ENCODE data around the gene TMEM233.
"Not testable (repeated sequence)": the region's sequence is repeated elsewhere in the genome, so short reads cannot be mapped to it uniquely, and the experiment has no call there.

Gene TMEM233

DNA sequence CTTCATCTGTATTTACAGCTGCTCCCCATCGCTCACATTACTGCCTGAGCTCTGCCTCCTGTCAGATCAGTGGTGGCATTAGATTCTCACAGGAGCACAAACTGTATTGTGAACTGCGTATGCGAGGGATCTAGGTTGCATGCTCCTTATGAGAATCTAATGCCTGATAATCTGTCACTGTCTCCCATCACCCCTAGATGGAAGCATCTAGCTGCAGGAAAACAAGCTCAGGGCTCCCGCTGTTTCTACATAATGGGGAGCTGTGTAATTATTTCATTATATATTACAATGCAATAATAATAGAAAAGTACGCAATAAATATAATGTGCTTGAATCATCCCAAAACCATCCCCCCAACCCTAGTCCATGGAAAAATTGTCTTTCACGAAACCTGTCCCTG lies 64.6 kb downstream of the TMEM233 start:
- DNase-seq (ENCODE audit: low read depth in 3 of 3) = not testable (repeated sequence)

DNA sequence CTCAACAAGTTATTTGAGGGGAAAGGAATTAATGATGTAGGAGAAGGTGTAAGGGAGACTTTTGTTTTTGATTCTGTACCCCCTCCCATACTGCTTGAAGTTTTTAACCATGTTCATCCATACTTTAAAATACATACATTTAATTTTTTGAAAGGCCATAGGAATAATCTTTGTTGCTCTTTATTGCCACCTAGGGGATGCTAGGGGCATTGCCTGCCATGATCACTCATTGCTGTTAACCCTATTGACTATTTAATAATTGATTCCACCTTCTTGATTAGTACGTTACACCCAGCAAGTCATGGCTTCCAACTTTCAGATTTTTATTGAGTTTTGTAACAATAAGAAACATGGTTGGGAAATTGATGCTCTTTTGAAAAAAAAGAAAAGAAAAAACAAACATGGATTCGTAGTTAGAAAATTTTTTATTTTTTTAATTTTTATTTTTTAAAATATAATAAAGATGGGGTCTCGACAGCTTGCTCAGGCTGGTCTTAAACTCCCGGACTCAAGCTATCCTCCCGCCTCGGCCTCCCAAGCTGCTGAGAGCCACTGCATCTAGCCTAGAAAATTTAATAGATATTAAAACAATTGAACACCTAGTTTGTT lies 65.8 kb downstream of the TMEM233 start:
- DNase-seq (ENCODE audit: low read depth in 3 of 3) = no peak

DNA sequence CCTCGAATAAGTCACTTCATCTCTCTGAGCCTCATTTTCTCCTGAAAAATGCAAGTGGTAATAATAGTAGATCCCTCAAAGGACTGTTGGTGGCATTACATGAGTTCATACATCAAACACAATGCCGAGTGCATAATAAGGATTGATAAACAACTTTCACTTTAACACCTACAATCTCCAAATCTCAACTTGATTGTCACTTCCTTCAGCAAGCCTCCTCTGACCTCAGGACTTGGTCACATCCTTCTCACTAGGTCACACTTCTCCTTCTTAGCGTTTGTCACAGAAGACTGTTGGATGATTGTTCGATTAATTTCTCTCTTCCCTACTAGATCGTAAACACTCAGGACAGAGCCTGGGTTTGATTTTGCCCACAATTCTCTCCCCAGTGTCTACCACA lies 66.5 kb downstream of the TMEM233 start:
- DNase-seq (ENCODE audit: low read depth in 3 of 3) = no peak

DNA sequence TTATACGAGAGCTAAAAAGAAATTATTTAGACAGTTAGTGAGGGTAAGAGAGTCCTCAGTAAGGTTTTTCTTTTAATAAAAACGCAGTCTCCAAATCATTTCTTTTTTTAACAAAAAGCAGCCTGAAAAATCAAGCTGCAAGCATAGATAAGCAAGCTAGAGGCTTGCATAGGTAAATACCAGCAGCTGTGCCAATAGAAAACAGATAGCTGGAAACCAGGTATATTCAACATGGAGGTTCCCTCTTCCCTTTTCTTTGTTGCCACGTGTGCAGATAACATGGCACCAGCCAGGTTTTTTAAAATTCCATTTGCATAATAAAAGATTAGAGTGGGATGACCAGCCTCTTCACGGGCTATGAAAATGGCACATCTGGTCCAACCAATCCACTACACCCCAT lies 68.3 kb downstream of the TMEM233 start:
- DNase-seq (ENCODE audit: low read depth in 3 of 3) = no peak

DNA sequence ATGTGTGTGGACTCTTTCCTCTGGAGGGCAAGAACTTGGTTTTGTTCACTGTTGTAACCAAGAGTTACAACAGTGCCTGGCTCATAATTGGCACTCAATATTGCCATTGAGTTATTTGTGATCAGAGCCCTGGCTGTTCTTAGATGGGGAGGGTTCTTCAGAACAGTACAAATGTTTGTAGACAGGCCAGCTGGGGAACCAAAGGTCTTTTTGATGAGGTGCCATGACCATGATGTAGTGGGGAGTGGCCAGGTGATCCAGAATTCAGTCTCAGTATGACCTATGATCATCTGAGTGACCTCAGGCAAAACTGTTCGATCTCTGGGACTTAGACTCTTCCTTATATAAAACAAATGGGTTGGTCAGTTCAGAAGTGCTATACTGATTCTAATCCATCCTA lies 71.1 kb downstream of the TMEM233 start:
- no peak for DNase-seq (ENCODE audit: low read depth in 3 of 3)

DNA sequence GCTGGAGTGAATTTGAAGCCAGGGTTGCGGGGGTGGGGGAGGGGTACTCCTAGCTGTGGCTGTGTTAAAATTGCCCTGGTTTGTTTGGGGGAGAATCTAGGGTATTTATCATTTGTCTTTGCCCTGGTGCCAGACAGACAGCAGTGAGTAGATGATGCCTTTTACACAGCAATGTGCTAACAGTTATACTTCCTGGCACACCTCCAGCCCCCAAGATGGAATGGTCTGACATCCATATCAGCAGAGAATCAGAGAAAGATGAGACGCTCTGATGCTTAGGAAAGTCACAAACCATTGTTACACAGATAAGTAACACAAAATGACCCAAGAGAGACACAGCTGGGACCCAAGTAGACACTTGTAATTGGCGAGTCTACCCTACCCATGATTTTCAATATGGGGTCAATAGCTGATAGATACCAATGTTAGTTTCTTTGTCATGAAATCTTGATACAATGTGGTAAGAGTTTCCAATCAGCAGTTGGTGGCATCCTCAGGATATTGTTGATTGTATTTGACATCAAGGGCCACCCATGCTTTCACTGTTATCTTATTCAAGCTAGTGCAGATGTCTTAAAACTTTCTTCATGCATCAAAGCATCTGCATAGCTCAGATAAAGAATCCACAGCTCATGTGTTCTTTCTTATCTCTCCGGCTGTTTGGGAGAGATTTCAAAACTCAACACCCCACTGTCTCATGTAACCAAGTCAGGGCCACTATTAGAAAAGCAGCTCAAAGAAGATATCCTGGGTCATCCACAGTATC lies 71.8 kb downstream of the TMEM233 start:
- DNase-seq (ENCODE audit: low read depth in 3 of 3) = no peak

DNA sequence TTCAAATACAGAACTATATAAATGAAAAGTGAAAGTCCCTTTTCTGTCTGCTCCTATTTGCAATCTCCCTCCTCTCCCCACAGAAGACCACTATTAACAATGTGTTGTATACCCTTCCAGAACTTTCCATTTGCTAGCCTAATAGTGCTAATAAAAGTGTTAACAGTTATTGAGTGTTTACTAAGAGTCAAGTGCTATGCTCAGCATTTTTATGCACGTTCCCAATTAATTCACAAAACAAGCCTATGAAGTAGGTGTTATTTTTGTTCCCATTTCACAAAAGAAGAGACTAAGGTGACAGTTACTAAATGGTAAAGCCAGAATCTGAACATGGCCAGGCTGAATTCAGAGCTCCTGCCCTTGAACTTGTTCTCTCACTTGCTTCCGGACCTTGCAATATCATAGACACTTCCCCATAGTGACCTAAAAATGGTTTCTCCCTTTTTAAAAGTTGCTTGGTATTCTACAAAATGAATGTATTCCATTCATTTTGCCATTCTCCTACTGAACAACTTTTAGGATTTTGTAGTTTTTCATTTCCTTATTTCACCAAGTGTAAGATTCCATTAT lies 72.7 kb downstream of the TMEM233 start:
- DNase-seq (ENCODE audit: low read depth in 3 of 3) = no peak

DNA sequence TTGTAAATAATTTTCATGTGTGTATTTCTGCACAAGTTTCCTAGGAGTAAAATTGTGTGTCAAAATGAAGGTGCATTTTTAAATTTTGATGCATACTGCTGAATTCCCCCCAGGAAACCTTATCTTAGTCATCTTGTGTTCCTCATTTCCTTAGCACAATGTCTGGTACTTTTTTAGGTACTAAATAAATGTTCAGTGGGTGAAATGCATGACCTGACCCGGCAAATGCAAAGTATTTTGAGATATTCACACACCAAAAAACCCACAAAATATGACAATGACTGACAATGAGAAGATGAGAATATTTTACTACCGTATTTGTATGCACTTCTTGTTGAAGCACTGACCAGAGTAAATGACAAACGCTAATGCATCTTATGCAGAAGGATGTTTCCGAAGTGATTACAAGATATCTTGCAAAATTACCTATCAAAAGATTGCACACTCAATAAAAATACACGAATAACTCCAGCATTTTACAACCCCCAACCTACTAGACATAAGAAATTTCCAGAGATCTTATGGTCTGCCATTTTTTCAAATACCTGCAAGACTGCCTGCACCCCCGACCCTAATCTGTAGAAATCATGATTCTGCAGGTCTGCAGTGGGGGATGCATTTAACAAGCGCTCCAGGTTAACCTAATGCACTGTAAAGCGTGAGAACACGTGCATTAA lies 73.5 kb downstream of the TMEM233 start:
- no peak for DNase-seq (ENCODE audit: low read depth in 3 of 3)

DNA sequence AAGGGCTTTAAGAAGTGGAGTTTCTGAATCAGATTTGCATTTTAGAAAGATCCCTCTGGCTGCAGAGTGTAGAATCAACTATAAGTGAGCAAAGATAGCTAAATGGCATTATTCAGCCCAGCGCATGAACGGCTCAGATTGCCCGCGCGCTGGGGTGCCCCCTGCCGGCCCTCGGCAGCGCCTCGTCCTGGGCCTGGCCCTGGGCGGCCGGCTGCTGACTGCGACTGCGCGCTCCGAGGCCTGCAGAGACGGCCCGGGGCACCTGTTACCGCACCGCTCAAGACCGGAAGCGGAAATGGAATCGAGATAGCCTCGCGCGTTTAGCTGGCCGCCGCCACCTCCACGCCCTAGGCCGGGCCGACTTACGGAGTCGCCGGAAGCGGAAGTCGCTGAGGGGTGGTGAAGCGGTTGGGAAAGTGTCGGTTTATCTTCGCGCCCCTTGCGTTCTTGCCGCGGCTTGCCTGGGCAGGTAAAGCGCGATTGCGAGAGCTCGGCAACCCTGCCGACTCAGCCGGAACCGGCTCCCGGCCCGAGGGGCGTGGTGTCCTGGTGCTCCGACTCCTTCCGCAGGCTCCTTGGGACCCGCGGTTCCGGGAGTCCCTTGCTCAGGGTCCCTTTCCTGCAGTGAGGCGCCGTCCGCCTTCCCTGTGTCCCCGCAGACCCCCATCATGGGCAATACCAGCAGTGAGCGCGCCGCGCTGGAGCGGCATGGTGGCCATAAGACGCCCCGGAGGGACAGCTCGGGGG lies 74.2 kb downstream of the TMEM233 start, which contains the start of gene PRKAB1:
PRKAB1 (plus strand) TSS at position 557 of the 747 bp plus-strand sequence; CDS start at position 669, 112 bp downstream.
- DNase-seq (ENCODE audit: low read depth in 3 of 3) = peak; percentile 92 to 94 (median 93)

DNA sequence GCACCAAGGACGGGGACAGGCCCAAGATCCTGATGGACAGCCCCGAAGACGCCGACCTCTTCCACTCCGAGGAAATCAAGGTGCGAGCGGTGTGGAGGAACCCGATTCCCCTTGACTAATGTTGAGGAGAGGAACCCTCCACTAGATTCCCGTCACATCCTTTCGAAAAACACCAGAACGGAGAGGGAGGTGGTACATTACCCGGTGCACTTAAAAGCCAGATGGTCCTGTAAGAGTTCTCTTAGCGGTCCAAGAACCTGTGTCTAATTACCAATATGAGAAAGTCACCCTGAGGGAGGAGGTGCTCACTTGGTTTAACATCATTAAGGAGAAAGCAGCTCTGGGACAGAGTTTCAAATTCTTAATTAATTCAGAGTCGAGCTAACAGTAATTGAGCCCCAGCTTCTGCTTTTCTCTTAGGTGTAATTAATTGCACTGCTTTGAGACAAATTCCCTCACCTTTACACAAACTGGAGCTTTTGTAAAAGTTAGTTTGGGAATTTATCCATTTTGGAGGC lies 74.8 kb downstream of the TMEM233 start:
- no peak for DNase-seq (ENCODE audit: low read depth in 3 of 3)

DNA sequence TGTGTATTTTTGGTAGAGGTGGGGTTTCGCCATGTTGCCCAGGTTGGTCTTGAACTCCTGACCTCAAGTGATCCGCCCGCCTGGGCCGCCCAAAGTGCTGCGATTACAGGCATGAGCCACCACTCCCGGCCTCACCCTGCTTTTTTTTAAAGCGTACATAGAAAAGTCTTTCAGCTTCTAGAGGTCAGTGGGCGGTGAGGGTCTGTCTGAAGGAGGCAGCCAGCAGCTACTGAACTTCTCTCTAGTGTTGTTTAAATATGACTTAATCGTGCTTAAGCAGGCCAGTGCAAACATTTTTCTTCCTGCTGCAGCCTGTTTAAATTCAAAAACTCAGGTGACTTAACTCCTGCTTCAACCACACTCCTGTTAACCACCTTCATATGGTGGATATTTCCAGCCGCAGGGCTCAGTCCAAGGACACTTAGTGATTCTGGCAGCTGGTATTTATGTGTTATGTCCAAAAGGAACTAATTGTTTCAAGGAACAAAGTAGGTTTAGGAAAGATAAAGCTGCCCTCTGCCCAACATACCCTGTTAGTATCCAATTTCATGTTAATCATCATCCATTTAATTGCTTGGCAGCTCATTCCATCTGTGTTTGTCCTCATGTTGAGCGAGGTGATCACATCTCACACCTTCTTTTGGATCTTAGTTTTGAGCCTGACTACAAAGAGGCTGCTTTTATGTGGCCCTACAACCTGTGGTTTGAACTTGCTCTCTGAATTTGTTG lies 76.3 kb downstream of the TMEM233 start:
- no peak for DNase-seq (ENCODE audit: low read depth in 3 of 3)

DNA sequence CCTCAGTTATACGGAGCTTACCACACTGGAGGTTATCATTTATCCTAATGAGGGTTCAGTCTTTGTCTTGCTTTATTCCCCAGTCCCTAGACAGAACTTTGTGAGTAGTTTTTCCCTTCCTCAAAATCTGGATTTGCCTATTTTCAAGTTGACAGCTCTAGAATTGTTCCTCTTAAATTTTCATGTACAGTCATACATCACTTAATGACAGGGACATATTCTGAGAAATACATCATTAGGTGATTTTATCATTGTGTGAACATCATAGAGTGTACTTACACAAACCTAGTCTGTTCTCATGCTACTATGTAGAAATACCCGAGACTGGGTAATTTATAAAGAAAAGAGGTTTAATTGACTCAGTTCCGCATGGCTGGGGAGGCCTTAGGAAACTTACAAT lies 77.5 kb downstream of the TMEM233 start:
- no peak for DNase-seq (ENCODE audit: low read depth in 3 of 3)

DNA sequence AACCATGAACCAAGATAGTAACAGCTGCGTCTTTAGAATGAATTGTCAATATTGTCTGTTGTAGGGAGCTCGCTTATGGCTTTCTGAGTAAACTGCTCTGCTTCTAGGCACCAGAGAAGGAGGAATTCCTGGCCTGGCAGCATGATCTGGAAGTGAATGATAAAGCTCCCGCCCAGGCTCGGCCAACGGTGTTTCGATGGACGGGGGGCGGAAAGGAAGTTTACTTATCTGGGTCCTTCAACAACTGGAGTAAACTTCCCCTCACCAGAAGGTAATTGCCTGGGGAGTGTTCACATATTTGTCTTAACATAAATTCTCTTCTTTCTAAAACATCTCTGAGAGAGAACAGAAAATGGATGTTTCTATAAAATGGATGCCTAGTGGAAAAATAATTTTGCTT lies 78.6 kb downstream of the TMEM233 start:
- DNase-seq (ENCODE audit: low read depth in 3 of 3) = no peak

DNA sequence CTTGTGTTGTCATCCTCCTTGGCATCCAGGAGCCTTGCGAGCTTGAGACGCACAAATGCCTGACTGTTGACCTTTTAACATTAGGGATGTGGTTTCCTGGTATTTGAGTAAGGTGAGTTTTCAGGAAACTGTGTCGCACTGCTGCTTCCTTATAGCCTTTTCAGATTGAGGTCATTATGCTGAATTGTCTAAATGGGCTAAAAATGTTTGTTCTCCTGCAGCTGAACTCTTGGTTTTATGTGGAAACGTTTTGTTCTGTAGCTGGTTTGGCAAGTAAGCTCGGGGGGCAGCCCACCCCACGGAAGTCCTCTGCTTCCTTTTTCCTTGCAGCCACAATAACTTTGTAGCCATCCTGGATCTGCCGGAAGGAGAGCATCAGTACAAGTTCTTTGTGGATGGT lies 80.1 kb downstream of the TMEM233 start:
- no peak for DNase-seq (ENCODE audit: low read depth in 3 of 3)

DNA sequence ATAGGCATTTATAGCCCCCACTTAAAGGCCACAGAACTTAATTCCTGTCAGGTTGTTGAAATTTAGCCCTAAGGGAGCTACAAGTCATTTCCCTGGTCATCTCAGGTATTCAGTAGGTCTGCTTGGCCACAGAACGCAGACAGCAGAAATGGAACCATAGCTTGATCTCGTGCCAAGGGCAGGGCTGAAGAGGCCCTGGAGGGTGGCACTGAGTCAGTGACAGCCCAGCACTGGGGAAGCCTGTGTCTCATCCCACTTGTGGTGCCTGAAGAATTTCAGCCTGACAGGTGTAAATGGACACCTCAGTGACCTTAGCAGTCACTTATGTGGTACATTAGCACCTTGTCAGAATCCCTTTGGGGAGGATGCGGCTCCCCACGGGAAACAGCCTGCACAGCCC lies 81.0 kb downstream of the TMEM233 start:
- no peak for DNase-seq (ENCODE audit: low read depth in 3 of 3)

DNA sequence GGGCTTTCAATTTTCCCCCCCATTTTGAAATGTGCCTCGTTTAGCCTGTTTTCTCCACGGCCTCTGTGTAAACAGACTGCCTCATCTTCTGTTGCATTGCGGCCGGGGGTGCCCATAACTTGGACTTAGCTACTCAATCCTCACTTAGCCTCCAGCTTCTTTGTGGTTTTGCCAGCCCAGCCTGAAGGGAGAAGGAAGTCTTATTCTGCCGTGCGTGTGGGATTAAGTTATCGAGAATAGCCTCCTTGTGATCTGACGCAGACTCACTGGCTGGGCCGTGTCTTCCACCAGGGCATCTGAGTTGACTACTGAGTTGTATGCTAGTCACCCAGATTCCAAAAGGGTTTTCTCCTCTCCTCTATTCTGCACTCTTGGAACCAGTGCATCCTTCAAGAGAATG lies 82.4 kb downstream of the TMEM233 start:
- no peak for DNase-seq (ENCODE audit: low read depth in 3 of 3)

DNA sequence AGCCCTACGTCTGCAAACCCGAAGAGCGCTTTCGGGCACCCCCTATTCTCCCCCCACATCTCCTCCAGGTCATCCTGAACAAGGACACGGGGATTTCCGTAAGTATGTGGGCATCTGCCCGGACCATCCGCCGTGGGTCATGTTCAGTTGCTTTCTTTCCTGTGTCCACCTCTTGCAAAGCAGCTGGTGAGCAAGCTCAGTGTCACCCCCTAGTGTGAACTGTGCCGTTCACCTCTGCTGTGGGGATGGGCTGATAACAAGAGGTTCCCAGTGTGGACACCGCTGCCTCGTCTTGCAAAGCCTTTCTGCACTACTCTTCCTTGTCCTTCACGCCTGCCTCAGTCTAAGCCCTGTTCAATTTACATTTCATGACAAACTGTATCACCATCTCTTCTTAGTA lies 83.0 kb downstream of the TMEM233 start:
- no peak for DNase-seq (ENCODE audit: low read depth in 3 of 3)

DNA sequence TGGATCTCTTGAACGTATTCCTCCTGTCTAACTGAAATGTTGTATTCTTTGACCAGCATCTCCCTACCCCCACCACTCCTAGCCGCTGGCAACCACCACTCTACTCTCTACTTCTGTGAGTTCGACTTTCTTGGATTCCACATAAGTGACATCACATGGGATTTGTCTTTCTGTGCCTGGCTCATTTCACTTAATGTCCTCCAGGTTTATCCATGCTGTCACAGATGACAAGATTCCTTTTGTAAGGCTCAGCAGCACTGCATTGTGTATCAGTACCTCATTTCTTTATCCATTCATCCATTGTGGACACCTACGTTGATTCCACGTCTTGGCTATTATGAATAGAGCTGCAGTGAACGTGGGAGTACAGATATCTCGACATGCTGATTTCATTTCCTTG lies 84.9 kb downstream of the TMEM233 start:
- no peak for DNase-seq (ENCODE audit: low read depth in 3 of 3)

DNA sequence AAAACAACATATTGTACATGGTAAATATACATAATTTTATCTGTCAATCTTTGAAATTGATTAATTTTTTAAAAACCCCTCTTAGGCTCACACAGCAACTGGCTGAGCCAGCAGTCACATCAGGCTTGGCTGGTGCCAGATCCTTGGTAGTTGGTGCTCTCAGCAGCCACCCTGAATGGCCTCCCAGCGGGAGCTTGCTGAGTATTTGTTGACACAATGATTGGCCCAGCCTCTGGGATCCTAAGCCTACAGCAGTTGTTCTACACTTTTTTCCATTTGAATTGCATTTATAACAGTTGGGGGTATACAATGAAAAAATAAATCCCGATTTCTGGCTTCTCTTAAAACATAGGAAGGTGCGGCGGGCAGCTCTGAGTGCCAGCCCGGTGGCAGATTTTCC lies 85.5 kb downstream of the TMEM233 start:
- no peak for DNase-seq (ENCODE audit: low read depth in 3 of 3)

DNA sequence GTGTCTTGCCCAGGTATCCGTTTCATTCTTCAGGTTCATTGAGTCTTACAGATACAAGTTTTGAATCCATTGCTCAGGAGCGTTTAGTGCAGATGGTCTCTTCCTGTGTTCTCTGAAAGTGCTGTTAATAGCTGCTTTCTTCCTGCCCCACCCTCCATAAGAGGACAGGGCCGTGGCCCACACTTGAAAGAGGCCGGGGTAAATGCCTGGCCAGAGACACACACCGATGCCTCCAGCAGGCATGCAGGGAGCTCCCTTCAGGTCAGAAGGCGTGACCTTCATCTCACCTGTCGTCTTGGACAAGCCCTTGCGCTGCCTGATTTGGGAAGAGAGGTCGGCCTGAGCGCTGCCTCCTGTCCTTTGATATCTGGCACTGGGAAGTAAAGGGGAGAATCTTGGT lies 85.9 kb downstream of the TMEM233 start:
- DNase-seq (ENCODE audit: low read depth in 3 of 3) = no peak

DNA sequence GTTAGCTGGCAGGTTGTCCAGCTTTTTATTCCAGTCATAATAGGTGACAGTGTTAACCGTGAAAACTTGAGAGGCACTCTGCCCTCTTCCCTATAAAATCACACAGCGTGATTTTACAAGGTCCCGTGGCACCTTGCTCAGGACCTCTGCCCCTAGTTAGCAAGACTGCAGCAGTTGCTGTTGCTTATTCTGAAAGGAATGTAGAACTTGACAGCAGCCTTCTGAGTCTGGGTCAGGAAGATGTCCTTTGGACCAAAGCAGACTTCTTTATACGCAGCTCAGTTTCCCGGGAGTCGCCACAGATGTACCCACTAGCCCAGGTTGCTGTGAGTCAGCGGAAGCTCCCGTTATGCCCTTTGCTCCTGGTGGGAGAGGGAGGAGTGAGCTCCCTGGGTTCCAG lies 87.5 kb downstream of the TMEM233 start:
- no peak for DNase-seq (ENCODE audit: low read depth in 3 of 3)
